ENCODE results near the gene FSTL4.

The FSTL4 gene

GRCh38 chr5:133406977-133407632 lies 205.2 kb downstream of the FSTL4 start:
- H3K4me3 ChIP-seq (ENCODE audit: control insufficient read depth in 1 of 7, extremely low read depth in 1 of 7, insufficient read depth in 4 of 7, low read depth in 2 of 7, low read length in 6 of 7): no peak overlapping the region
- H3K36me3 ChIP-seq (ENCODE audit: control insufficient read depth in 4 of 4, insufficient read depth in 4 of 4, low read length in 3 of 4): no peaks in the 10 kb centered on the region
- no peaks in the 10 kb centered on the region for H3K4me1 ChIP-seq (ENCODE audit: control extremely low read depth in 1 of 4, control insufficient read depth in 4 of 4, insufficient read depth in 4 of 4, low read length in 3 of 4)
- WGBS (ENCODE audit: insufficient coverage): 100% methylated on average over 1 of the region's 1 CpG
- peaks cover 0 to 5% (median 0%) of the 10 kb centered on the region in 5 experiments for H3K27me3 ChIP-seq (replicated peaks in 2 of 5; ENCODE audit: control insufficient read depth in 4 of 5, insufficient read depth in 5 of 5, low read length in 4 of 5)
- DNase-seq: no peak
- ChIA-PET POLR2A (no interaction called here), CTCF (interaction anchor here (0.7 to 1.7 kb wide), 2 partner anchors 13 to 17 kb away, joined by 3 to 5 read pairs; no protein-coding TSS in a partner anchor)
- no peak overlapping the region for H3K27ac ChIP-seq (ENCODE audit: insufficient read depth in 1 of 2, low read depth in 1 of 2, low read length in 2 of 2, poor library complexity in 1 of 2, severe bottlenecking in 2 of 2)
- H3K9me3 ChIP-seq (ENCODE audit: control extremely low read depth in 1 of 5, control insufficient read depth in 4 of 5, insufficient read depth in 2 of 5, low read depth in 1 of 5, low read length in 4 of 5): no peaks in the 10 kb centered on the region

GRCh38 chr5:133406208-133406976 lies 205.9 kb downstream of the FSTL4 start:
- Histone ChIP-seq H3K27ac (ENCODE audit: insufficient read depth in 1 of 2, low read depth in 1 of 2, low read length in 2 of 2, poor library complexity in 1 of 2, severe bottlenecking in 2 of 2) (no peak overlapping the region), H3K36me3 (ENCODE audit: control insufficient read depth in 4 of 4, insufficient read depth in 4 of 4, low read length in 3 of 4) (no peaks in the 10 kb centered on the region), H3K9me3 (ENCODE audit: control extremely low read depth in 1 of 5, control insufficient read depth in 4 of 5, insufficient read depth in 2 of 5, low read depth in 1 of 5, low read length in 4 of 5) (no peaks in the 10 kb centered on the region), H3K27me3 (replicated peaks in 2 of 5; ENCODE audit: control insufficient read depth in 4 of 5, insufficient read depth in 5 of 5, low read length in 4 of 5) (peaks cover 0 to 5% (median 0%) of the 10 kb centered on the region in 5 experiments), H3K4me3 (ENCODE audit: control insufficient read depth in 1 of 7, extremely low read depth in 1 of 7, insufficient read depth in 4 of 7, low read depth in 2 of 7, low read length in 6 of 7) (no peak overlapping the region), H3K4me1 (ENCODE audit: control extremely low read depth in 1 of 4, control insufficient read depth in 4 of 4, insufficient read depth in 4 of 4, low read length in 3 of 4) (no peaks in the 10 kb centered on the region)
- WGBS (ENCODE audit: insufficient coverage): 83% methylated on average over 1 of the region's 4 CpGs
- no peak for DNase-seq
- CTCF ChIA-PET: interaction anchor here (1.7 kb wide), 1 partner anchor 18 kb away, joined by 5 read pairs; no protein-coding TSS in a partner anchor
- POLR2A ChIA-PET: no interaction called here

- no peaks in the 10 kb centered on the region for H3K4me1 ChIP-seq (ENCODE audit: control extremely low read depth in 1 of 4, control insufficient read depth in 4 of 4, insufficient read depth in 4 of 4, low read length in 3 of 4)
- CTCF ChIA-PET: interaction anchor here (0.6 kb wide), 1 partner anchor 1467 kb away, joined by 5 read pairs; no protein-coding TSS in a partner anchor
- peaks cover 0 to 3% (median 0%) of the 10 kb centered on the region in 5 experiments for H3K27me3 ChIP-seq (replicated peaks in 2 of 5; ENCODE audit: control insufficient read depth in 4 of 5, insufficient read depth in 5 of 5, low read length in 4 of 5)
- H3K9me3 ChIP-seq (ENCODE audit: control extremely low read depth in 1 of 5, control insufficient read depth in 4 of 5, insufficient read depth in 2 of 5, low read depth in 1 of 5, low read length in 4 of 5): no peaks in the 10 kb centered on the region
- no peak overlapping the region for H3K27ac ChIP-seq (ENCODE audit: insufficient read depth in 1 of 2, low read depth in 1 of 2, low read length in 2 of 2, poor library complexity in 1 of 2, severe bottlenecking in 2 of 2)
- no peaks in the 10 kb centered on the region for H3K36me3 ChIP-seq (ENCODE audit: control insufficient read depth in 4 of 4, insufficient read depth in 4 of 4, low read length in 3 of 4)
- WGBS (ENCODE audit: insufficient coverage): 97% methylated on average over 11 of the region's 17 CpGs
- POLR2A ChIA-PET: no interaction called here
- H3K4me3 ChIP-seq (ENCODE audit: control insufficient read depth in 1 of 7, extremely low read depth in 1 of 7, insufficient read depth in 4 of 7, low read depth in 2 of 7, low read length in 6 of 7): no peak overlapping the region
- no peak for DNase-seq
These were observed 206.9 kb downstream of the FSTL4 start for GRCh38 chr5:133405275-133406034.

GRCh38 chr5:133404724-133405123 lies 207.6 kb downstream of the FSTL4 start:
- Histone ChIP-seq H3K36me3 (ENCODE audit: control insufficient read depth in 4 of 4, insufficient read depth in 4 of 4, low read length in 3 of 4) (no peaks in the 10 kb centered on the region), H3K9me3 (ENCODE audit: control extremely low read depth in 1 of 5, control insufficient read depth in 4 of 5, insufficient read depth in 2 of 5, low read depth in 1 of 5, low read length in 4 of 5) (no peaks in the 10 kb centered on the region), H3K27ac (ENCODE audit: insufficient read depth in 1 of 2, low read depth in 1 of 2, low read length in 2 of 2, poor library complexity in 1 of 2, severe bottlenecking in 2 of 2) (no peak overlapping the region), H3K4me3 (ENCODE audit: control insufficient read depth in 1 of 7, extremely low read depth in 1 of 7, insufficient read depth in 4 of 7, low read depth in 2 of 7, low read length in 6 of 7) (no peak overlapping the region), H3K27me3 (replicated peaks in 2 of 5; ENCODE audit: control insufficient read depth in 4 of 5, insufficient read depth in 5 of 5, low read length in 4 of 5) (peaks cover 0 to 3% (median 0%) of the 10 kb centered on the region in 5 experiments), H3K4me1 (ENCODE audit: control extremely low read depth in 1 of 4, control insufficient read depth in 4 of 4, insufficient read depth in 4 of 4, low read length in 3 of 4) (no peaks in the 10 kb centered on the region)
- WGBS (ENCODE audit: insufficient coverage): 95% methylated on average over 6 of the region's 7 CpGs
- CTCF ChIA-PET: no interaction called here
- no peak for DNase-seq
- POLR2A ChIA-PET: no interaction called here

- Histone ChIP-seq H3K27ac (ENCODE audit: insufficient read depth in 1 of 2, low read depth in 1 of 2, low read length in 2 of 2, poor library complexity in 1 of 2, severe bottlenecking in 2 of 2) (no peak overlapping the region), H3K36me3 (ENCODE audit: control insufficient read depth in 4 of 4, insufficient read depth in 4 of 4, low read length in 3 of 4) (no peaks in the 10 kb centered on the region), H3K27me3 (replicated peaks in 2 of 5; ENCODE audit: control insufficient read depth in 4 of 5, insufficient read depth in 5 of 5, low read length in 4 of 5) (peaks cover 0 to 3% (median 0%) of the 10 kb centered on the region in 5 experiments), H3K4me3 (ENCODE audit: control insufficient read depth in 1 of 7, extremely low read depth in 1 of 7, insufficient read depth in 4 of 7, low read depth in 2 of 7, low read length in 6 of 7) (no peak overlapping the region), H3K9me3 (ENCODE audit: control extremely low read depth in 1 of 5, control insufficient read depth in 4 of 5, insufficient read depth in 2 of 5, low read depth in 1 of 5, low read length in 4 of 5) (no peaks in the 10 kb centered on the region), H3K4me1 (ENCODE audit: control extremely low read depth in 1 of 4, control insufficient read depth in 4 of 4, insufficient read depth in 4 of 4, low read length in 3 of 4) (no peaks in the 10 kb centered on the region)
- WGBS (ENCODE audit: insufficient coverage): 95% methylated on average over 5 of the region's 5 CpGs
- CTCF ChIA-PET: interaction anchor here (0.6 kb wide), 1 partner anchor 148 kb away, joined by 3 read pairs; no protein-coding TSS in a partner anchor
- DNase-seq: no peak
- POLR2A ChIA-PET: no interaction called here
These were observed 208.5 kb downstream of the FSTL4 start for GRCh38 chr5:133403741-133404364.

- no peak for DNase-seq
- Histone ChIP-seq H3K36me3 (ENCODE audit: control insufficient read depth in 4 of 4, insufficient read depth in 4 of 4, low read length in 3 of 4) (no peaks in the 10 kb centered on the region), H3K9me3 (ENCODE audit: control extremely low read depth in 1 of 5, control insufficient read depth in 4 of 5, insufficient read depth in 2 of 5, low read depth in 1 of 5, low read length in 4 of 5) (no peaks in the 10 kb centered on the region), H3K27ac (ENCODE audit: insufficient read depth in 1 of 2, low read depth in 1 of 2, low read length in 2 of 2, poor library complexity in 1 of 2, severe bottlenecking in 2 of 2) (no peak overlapping the region), H3K4me1 (ENCODE audit: control extremely low read depth in 1 of 4, control insufficient read depth in 4 of 4, insufficient read depth in 4 of 4, low read length in 3 of 4) (peaks cover 0 to 3% (median 0%) of the 10 kb centered on the region in 4 experiments), H3K27me3 (replicated peaks in 2 of 5; ENCODE audit: control insufficient read depth in 4 of 5, insufficient read depth in 5 of 5, low read length in 4 of 5) (peaks cover 0 to 3% (median 0%) of the 10 kb centered on the region in 5 experiments), H3K4me3 (ENCODE audit: control insufficient read depth in 1 of 7, extremely low read depth in 1 of 7, insufficient read depth in 4 of 7, low read depth in 2 of 7, low read length in 6 of 7) (no peak overlapping the region)
- ChIA-PET CTCF (no interaction called here), POLR2A (no interaction called here)
- WGBS (ENCODE audit: insufficient coverage): over 99% methylated on average over 12 of the region's 12 CpGs
These were observed 209.6 kb downstream of the FSTL4 start for GRCh38 chr5:133402775-133403174.

Measured in common myeloid progenitor, CD34-positive (primary cell).